GM12892 (cell line): ENCODE measurements around the gene C2orf72.
A peak's percentile ranks its signal among the peaks of the same experiment; 100 is the strongest.
"Not testable (repeated sequence)": the region's sequence is repeated elsewhere in the genome, so short reads cannot be mapped to it uniquely, and the experiment has no call there.

Source experiments
- DNase-seq: peaks from one replicate; pipeline ENCODE4 v3.0.0; 2011; ENCODE audit not compliant: insufficient read length
- FAIRE-seq: peaks from 2 replicates; lab custom pipeline; 2011; peaks lifted over from hg19 to GRCh38; lab: Jason Lieb, UNC
- POLR2A ChIP-seq: IDR thresholded peaks from 2 replicates; pipeline ENCODE4 v1.6.1; 2011; ENCODE audit warnings: low read depth, low read length, control low read depth
- POLR2AphosphoS5 ChIP-seq: IDR thresholded peaks from 2 replicates; pipeline ENCODE4 v1.6.1; 2011; ENCODE audit warnings: low read depth, low read length, control low read depth
- TAF1 ChIP-seq: IDR thresholded peaks from 2 replicates; pipeline ENCODE4 v1.6.1; 2011; ENCODE audit warnings: low read depth, mild to moderate bottlenecking, control low read depth, low read length, borderline replicate concordance

C2orf72 gene

GRCh38 chr2:231002641-231003040, 34.7 kb upstream of the C2orf72 start:
- TF ChIP-seq POLR2AphosphoS5 (no peak), TAF1 (no peak), POLR2A (no peak)
- DNase-seq (no peak), FAIRE-seq (no peak)

GRCh38 chr2:231003186-231003585, 34.1 kb upstream of the C2orf72 start:
- TF ChIP-seq POLR2AphosphoS5 (no peak), TAF1 (no peak), POLR2A (no peak)
- no peak for FAIRE-seq
- DNase-seq = no peak

DNA sequence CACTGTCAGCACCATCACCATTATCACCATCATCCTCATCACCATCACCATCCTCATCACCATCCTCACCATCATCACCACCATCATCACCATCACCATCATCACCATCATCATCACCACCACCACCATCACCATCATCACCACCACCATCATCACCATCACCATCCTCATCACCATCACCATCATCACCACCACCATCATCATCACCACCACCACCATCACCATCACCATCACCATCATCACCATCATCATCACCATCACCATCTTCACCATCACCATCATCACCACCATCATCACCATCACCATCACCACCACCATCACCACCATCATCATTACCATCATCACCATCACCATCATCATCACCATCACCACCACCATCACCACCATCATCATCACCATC, 32.4 kb upstream of the C2orf72 start:
- FAIRE-seq = peak; percentile 87
- not testable (repeated sequence) for DNase-seq

GRCh38 chr2:231007286-231008098, 29.8 kb upstream of the C2orf72 start:
- FAIRE-seq = no peak
- DNase-seq = no peak
- TF ChIP-seq POLR2A = no peak
- TF ChIP-seq POLR2AphosphoS5 = no peak
- TF ChIP-seq TAF1 = no peak

DNA sequence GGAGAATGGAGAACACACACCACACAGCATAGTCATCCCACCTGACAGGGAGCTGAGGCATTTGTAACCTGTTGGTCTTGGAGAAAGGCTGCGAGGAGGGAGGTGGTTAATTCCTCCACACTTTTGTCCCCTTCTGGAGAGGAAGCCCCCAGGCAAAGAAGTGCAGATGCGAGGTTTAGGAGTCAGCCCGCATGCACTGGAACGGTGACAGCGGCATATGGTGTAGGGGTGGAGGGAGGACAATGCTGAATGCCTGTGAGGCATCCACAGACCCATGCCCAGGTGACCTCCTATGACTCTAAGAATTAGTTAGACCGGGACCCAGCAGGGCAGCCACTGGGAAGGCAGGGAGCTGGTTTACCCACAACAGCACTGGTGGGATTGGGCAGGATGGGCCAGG, 29.2 kb upstream of the C2orf72 start:
- TF ChIP-seq POLR2A (no peak), POLR2AphosphoS5 (no peak), TAF1 (no peak)
- DNase-seq (no peak), FAIRE-seq (no peak)

- DNase-seq = no peak
- TF ChIP-seq POLR2A (no peak), TAF1 (no peak), POLR2AphosphoS5 (no peak)
- FAIRE-seq = no peak
Observed at GRCh38 chr2:231009236-231009919, 27.9 kb upstream of the C2orf72 start.

- DNase-seq = no peak
- no peak for TF ChIP-seq POLR2A
- no peak for TF ChIP-seq TAF1
- TF ChIP-seq POLR2AphosphoS5 = no peak
- no peak for FAIRE-seq
Observed at GRCh38 chr2:231010201-231010730, 27.1 kb upstream of the C2orf72 start.

DNA sequence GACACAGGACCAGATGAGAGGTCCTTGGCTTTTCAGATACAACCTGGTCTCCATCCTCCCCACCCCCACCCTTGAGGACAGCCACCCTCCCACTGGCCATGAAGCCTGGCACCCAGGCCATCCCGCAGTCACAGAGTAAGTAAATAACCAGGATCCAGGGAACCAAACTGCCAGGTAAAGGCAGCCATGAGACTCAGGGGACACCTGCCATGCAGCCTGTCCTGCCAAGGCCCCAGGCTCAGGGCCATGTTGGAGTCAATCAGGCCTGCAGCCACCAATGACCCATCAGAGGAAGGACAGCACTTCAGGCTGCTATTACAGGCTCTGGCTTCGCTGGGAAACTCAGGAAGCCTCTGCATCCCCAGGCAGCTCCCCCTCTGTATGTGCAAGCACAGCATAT, 25.8 kb upstream of the C2orf72 start:
- DNase-seq (no peak), FAIRE-seq (no peak)
- TF ChIP-seq TAF1 = no peak
- no peak for TF ChIP-seq POLR2A
- TF ChIP-seq POLR2AphosphoS5 = no peak

GRCh38 chr2:231012463-231012862, 24.9 kb upstream of the C2orf72 start:
- TF ChIP-seq POLR2A (no peak), POLR2AphosphoS5 (no peak), TAF1 (no peak)
- no peak for FAIRE-seq
- DNase-seq = no peak

DNA sequence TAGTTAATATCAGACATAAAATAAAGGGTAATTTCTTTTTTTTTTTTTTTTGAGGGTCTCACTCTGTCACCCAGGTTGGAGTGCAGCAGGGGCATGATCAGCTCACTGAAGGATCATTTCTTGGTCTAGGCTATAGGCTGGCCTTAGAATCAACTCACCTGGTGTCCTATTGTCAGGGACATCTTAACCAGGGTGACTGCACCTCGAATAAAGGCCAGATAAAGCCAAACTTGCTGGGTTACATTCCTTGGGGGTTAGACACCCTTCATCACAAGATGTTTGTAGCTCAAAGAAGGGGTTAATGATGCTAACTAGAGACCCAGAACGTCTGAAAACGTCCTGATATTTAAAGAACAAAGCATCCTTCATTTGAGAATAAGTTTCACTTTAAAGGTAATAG, 23.5 kb upstream of the C2orf72 start:
- no peak for FAIRE-seq
- no peak for DNase-seq
- no peak for TF ChIP-seq TAF1

DNA sequence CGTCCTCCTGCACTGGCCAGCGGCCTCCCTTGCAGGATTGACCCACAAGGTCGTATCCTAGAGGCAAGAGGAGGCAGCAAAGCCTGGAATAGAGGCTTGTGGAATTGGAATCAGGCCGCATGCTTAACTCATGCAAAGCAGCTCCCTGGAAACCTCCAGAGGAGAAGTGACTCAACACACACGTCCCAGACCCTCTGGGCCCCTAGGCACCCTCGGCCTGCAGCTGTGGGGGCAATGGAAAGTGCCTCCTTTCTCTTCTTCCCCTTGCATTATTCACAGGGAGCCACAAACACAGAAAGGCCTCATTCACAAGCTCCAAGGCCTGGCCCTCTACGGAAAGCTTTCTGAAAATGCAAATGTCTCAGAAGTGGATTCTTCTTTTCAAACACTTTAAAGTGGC, 21.8 kb upstream of the C2orf72 start:
- no peak for FAIRE-seq
- TF ChIP-seq POLR2A (no peak), TAF1 (no peak), POLR2AphosphoS5 (no peak)
- no peak for DNase-seq

- DNase-seq (no peak), FAIRE-seq (no peak)
- TF ChIP-seq TAF1 (no peak), POLR2AphosphoS5 (no peak), POLR2A (no peak)
Observed at GRCh38 chr2:231015926-231016325, 21.4 kb upstream of the C2orf72 start.
